Activated T-cell treated with anti-CD3 and anti-CD28 coated beads for 48 hours (primary cell): ENCODE results near the gene PDXK.

ENCODE experiments used
- DNase-seq: peaks from one replicate; pipeline ENCODE4 v3.0.0-alpha.2; 2020; ENCODE audit warnings: low read depth

PDXK gene

DNA sequence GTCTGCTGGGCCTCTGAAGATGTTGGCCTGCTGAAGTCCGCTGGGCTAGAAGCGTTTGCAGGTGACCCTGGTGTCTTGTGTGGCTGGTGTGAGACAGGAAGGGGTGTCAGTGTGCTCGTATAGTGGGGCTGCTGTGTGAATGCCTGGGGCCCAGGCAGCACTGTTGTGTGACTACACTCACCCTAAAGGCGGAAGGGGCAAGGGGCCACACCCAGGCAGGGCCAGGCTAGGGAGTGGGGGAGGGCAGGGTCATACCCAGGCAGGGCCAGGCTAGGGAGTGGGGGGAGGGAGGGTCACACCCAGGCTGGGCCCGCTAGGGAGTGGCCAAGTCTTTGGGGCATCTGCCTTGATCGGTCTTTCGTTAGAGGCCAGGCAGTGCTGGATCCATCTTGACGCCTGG is 25.0 kb downstream of the PDXK start:
- no peak for DNase-seq

DNA sequence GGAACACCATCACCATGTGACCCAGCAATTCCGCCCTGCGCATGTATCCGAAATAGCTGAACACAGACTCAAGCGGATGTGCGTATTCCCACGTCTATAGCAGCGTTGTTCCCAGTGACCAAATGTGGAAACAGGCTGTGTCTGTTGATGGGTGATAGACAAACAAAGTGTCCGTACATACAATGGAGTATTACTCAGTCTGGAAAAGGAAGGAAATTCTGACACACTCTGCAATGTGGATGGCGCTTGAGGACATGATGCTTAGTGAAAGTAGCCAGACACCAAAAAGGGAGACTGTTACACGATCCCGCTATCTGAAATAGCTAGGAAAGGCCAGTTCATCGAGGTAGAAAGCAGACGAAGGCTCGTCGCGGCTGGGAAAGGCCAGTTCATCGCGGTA is 25.8 kb downstream of the PDXK start:
- no peak for DNase-seq

GRCh38 chr21:43745772-43746517 is 27.0 kb downstream of the PDXK start:
- no peak for DNase-seq

GRCh38 chr21:43748622-43749021 is 29.7 kb downstream of the PDXK start:
- no peak for DNase-seq

GRCh38 chr21:43749651-43750262 is 30.8 kb downstream of the PDXK start:
- DNase-seq, result no peak

DNA sequence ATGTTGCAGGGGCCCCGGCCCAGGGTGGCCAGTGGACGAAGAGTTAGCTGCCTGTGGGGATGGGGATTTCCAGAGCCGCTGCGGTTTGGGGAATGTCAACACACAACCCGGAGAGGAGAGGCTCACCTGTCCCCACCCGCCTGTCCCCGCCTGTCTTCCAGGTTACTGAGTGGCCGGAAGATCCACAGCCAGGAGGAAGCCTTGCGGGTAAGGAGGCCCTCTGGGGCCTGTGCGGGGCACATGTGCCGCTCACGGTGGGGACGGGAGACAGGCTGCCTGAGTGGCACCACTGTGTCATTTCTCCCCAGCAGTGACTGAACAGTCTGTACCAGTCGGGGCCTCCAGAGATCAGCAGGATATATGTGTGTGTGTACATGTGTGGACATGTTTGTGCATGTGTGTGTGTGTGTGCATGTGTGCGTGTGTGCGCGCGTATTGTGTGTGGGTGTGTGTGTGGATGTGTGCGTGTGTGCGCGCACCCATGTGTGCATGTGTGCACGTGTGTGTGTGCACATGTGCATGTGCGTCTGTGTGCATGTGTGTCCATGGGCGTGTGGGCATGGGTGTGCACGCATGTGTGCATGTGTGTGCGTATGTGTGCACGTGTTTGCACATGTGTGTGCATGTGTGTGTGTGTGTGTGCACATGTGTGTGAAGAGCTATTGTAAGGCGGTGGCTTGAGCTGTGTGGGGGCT is 31.6 kb downstream of the PDXK start:
- DNase-seq, result no peak

GRCh38 chr21:43751955-43752591 is 33.1 kb downstream of the PDXK start:
- no peak for DNase-seq

GRCh38 chr21:43752758-43753438 is 34.0 kb downstream of the PDXK start:
- no peak for DNase-seq

DNA sequence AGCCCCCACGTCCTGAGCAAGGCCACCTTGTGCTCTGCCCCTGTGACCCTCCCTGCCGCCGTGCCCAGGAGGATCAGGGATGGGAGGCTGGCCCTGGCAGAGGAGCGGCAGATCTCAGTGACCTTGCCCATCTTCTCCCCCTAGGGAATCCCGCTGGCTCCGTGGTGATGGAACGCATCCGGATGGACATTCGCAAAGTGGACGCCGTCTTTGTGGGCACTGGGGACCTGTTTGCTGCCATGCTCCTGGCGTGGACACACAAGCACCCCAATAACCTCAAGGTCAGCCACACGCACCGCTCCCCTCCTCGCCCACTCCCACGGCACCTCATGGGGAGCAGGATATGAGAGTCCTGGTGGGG is 34.5 kb downstream of the PDXK start:
- DNase-seq, result no peak

- DNase-seq, result no peak
These were observed 36.2 kb downstream of the PDXK start for GRCh38 chr21:43754948-43755781.

GRCh38 chr21:43755820-43756594 is 37.1 kb downstream of the PDXK start:
- no peak for DNase-seq

GRCh38 chr21:43757601-43758000 is 38.7 kb downstream of the PDXK start:
- no peak for DNase-seq

- no peak for DNase-seq
These were observed 39.2 kb downstream of the PDXK start for GRCh38 chr21:43758111-43758641.

GRCh38 chr21:43758811-43759210 is 39.9 kb downstream of the PDXK start:
- DNase-seq, result no peak

GRCh38 chr21:43759651-43760050 is 40.7 kb downstream of the PDXK start:
- DNase-seq, result no peak

- no peak for DNase-seq
These were observed 41.5 kb downstream of the PDXK start for GRCh38 chr21:43760391-43760958.

GRCh38 chr21:43761886-43762285 is 43.0 kb downstream of the PDXK start:
- no peak for DNase-seq

GRCh38 chr21:43762303-43763128 is 43.6 kb downstream of the PDXK start:
- no peak for DNase-seq

DNA sequence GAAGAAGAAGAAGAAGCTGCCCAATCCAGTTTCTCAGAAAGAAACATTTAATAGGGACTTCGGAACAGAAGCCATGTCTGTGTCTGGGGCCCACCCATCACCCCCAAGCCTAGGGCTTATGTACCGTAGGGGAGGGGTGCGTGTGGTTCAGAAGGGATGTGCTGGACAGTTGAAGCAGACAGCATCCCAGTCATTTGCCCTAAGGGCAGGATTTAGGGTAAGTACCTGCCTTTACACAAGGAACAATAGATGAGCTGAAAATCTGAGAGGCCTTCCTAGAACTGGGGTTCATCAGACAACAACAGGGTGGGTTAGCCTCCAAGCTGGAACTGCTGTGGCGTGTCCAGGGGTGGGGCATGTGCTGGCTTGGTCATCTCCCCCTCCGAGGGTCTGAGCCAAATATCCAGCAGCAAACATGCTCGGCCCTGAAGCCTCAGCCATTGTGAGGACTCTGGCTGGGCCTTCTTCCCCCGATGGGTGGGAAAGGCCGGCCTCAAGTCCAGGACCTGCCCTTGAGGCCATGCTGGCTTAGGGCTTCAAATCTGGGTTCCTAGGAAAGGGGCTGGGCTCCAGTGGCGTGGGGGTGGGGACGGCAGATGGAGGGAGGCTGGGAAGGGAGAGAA is 45.1 kb downstream of the PDXK start:
- no peak for DNase-seq
